T47D (cell line): Measurements from ENCODE around the gene ADGB.
"Not testable (repeated sequence)": the region's sequence is repeated elsewhere in the genome, so short reads cannot be mapped to it uniquely, and the experiment has no call there.

Source experiments
- DNase-seq, 2 experiments: peaks; one replicate each; pipeline versions ENCODE4 v3.0.0 to v3.0.0-alpha.2; 2011 to 2012; ENCODE audit warnings: low read depth in 1 of 2, low spot score in 1 of 2
- JUND ChIP-seq: IDR thresholded peaks from 2 replicates; pipeline ENCODE4 v1.6.1; 2012; ENCODE audit warnings: low read depth
- in situ Hi-C: cut with HindIII; loops from 2 replicates; pipeline ENCODE4 v1.10.0; 2016; ENCODE audit warnings: low sequenced_read_pairs, low pct_unique_long_range_greater_than_20kb

The ADGB gene

GRCh38 chr6:146819596-146820320 is 221.0 kb downstream of the ADGB start:
- in situ Hi-C loops: no loop called here
- TF ChIP-seq JUND: no peak
- no peak for DNase-seq

- no peak for TF ChIP-seq JUND
- DNase-seq: no peak
- in situ Hi-C loops: no loop called here
Observed at GRCh38 chr6:146827216-146827928, 228.6 kb downstream of the ADGB start.

GRCh38 chr6:146829792-146830565 is 231.2 kb downstream of the ADGB start:
- in situ Hi-C loops: no loop called here
- TF ChIP-seq JUND: no peak
- DNase-seq: no peak

GRCh38 chr6:146833157-146833556 is 234.4 kb downstream of the ADGB start:
- no peak for TF ChIP-seq JUND
- in situ Hi-C loops: no loop called here
- no peak for DNase-seq

GRCh38 chr6:146840216-146840615 is 241.4 kb downstream of the ADGB start:
- in situ Hi-C loops: no loop called here
- TF ChIP-seq JUND: no peak
- DNase-seq: no peak

- TF ChIP-seq JUND: no peak
- in situ Hi-C loops: no loop called here
- no peak for DNase-seq
Observed at GRCh38 chr6:146840641-146841040, 241.9 kb downstream of the ADGB start.

- no peak for DNase-seq
- TF ChIP-seq JUND: no peak
- in situ Hi-C loops: no loop called here
Observed at GRCh38 chr6:146847426-146847825, 248.7 kb downstream of the ADGB start.

GRCh38 chr6:146850238-146850896 is 251.6 kb downstream of the ADGB start:
- in situ Hi-C loops: no loop called here
- DNase-seq: no peak
- TF ChIP-seq JUND: no peak

GRCh38 chr6:146850981-146851380 is 252.2 kb downstream of the ADGB start:
- TF ChIP-seq JUND: no peak
- DNase-seq: no peak
- in situ Hi-C loops: no loop called here

- DNase-seq: no peak
- in situ Hi-C loops: no loop called here
- TF ChIP-seq JUND: no peak
Observed at GRCh38 chr6:146851837-146852236, 253.1 kb downstream of the ADGB start.

GRCh38 chr6:146854521-146855255 is 255.9 kb downstream of the ADGB start:
- in situ Hi-C loops, DNase-seq: not testable (repeated sequence)

GRCh38 chr6:146855889-146856288 is 257.1 kb downstream of the ADGB start:
- TF ChIP-seq JUND: no peak
- in situ Hi-C loops: no loop called here
- DNase-seq: no peak
